Uterus (tissue), 4 donors: ENCODE results near the gene FEN1. TPM values are rescaled to one million over a fixed set of nuclear protein-coding genes. Genes with fewer than 3 reads are reported as not detected.

Experiments
- DNase-seq, 2 donors: peaks; one replicate each; pipeline ENCODE4 v3.0.0-alpha.2; 2019 to 2020
- H3K27ac ChIP-seq, 2 donors: fragments of 200-600 bp; sonication (generic); 1 replicate in 1 of 2; 2 replicates in 1 of 2; pipeline ENCODE4 v1.5.1; 2016 to 2018
- H3K27me3 ChIP-seq, 2 donors: fragments of 200-600 bp; sonication (generic); one replicate each; pipeline ENCODE4 v1.5.1; 2018 to 2019; ENCODE audit warnings: control low read depth in 1 of 2
- H3K36me3 ChIP-seq, 2 donors: fragments of 200-600 bp; sonication (generic); one replicate each; pipeline ENCODE4 v1.5.1; 2019; ENCODE audit warnings: control low read depth in 1 of 2
- H3K4me1 ChIP-seq, 2 donors: fragments of 200-600 bp; sonication (generic); one replicate each; pipeline ENCODE4 v1.5.1; 2018 to 2019; ENCODE audit warnings: control low read depth in 1 of 2
- H3K4me3 ChIP-seq, 2 donors: fragments of 200-600 bp; sonication (generic); 1 replicate in 1 of 2; 2 replicates in 1 of 2; pipeline ENCODE4 v1.5.1; 2018 to 2019; ENCODE audit warnings: mild to moderate bottlenecking in 1 of 2
- H3K9me3 ChIP-seq, 2 donors: fragments of 200-600 bp; sonication (generic); one replicate each; pipeline ENCODE4 v1.5.1; 2019; ENCODE audit warnings: control low read depth in 1 of 2
- CTCF ChIP-seq, 4 experiments: fragments of 200-600 bp in 2 of 4; fragments of 450-650 bp in 2 of 4; sonication (generic) in 2 of 4; IDR thresholded peaks; one replicate each; pipeline ENCODE4 v1.5.1; 2016 to 2019; ENCODE audit warnings: antibody characterized with exemption in 4 of 4, mild to moderate bottlenecking in 2 of 4, moderate library complexity in 1 of 4
- POLR2A ChIP-seq, 2 donors: fragments of 450-650 bp; IDR thresholded peaks; one replicate each; pipeline ENCODE4 v1.6.1; 2016; ENCODE audit warnings: antibody characterized with exemption in 2 of 2, mild to moderate bottlenecking in 1 of 2, moderate library complexity in 1 of 2
- intact Hi-C: fragments of 100-400 bp; cut with DNase I; formaldehyde crosslinking; loops from one replicate; pipeline ENCODE4 v1.15.1; 2023; ENCODE audit warnings: low total_unique reads
- total RNA-seq, 4 donors: library from RNA; depleted of rRNA in 3 of 4; stranded (reverse); fragments of >200 nt in 3 of 4; gene quantifications; one replicate each; pipeline versions ENCODE4 v1.1.0 to v1.2.4, GENCODE V29; 2014 to 2023
- donor health status: DM: yes; HTN: yes; CAD: no.

The FEN1 gene
- total RNA-seq, 4 donors from 2014 or later = 0.77 to 19.4 (median 6.8) TPM

- intact Hi-C loops = loop anchor here (10.0 kb wide), 2 partner anchors 95 to 315 kb away; partner anchors contain the start of gene FADS3
- H3K27me3 ChIP-seq = no peaks in the 10 kb centered on the region
- no peak for TF ChIP-seq CTCF (IDR thresholded peaks at IDR 0.05)
- TF ChIP-seq POLR2A (IDR thresholded peaks at IDR 0.05) = no peak
- no peak for DNase-seq
- H3K9me3 ChIP-seq = no peaks in the 10 kb centered on the region
- H3K4me3 ChIP-seq = no peak overlapping the region
- H3K4me1 ChIP-seq = peaks cover 0 to 4% of the 10 kb centered on the region in 2 donors
- no peak overlapping the region for H3K27ac ChIP-seq
- H3K36me3 ChIP-seq = no peaks in the 10 kb centered on the region
Measured at GRCh38 chr11:61799665-61800284, 7.1 kb downstream of the FEN1 start.

GRCh38 chr11:61800331-61801281 lies 7.9 kb downstream of the FEN1 start:
- Histone ChIP-seq H3K36me3 (no peaks in the 10 kb centered on the region), H3K4me1 (peaks cover 0 to 4% of the 10 kb centered on the region in 2 donors), H3K27me3 (no peaks in the 10 kb centered on the region), H3K27ac (no peak overlapping the region), H3K4me3 (no peak overlapping the region), H3K9me3 (no peaks in the 10 kb centered on the region)
- TF ChIP-seq POLR2A (IDR thresholded peaks at IDR 0.05) (no peak), CTCF (IDR thresholded peaks at IDR 0.05) (no peak)
- DNase-seq = no peak
- intact Hi-C loops = loop anchor here (10.0 kb wide), 1 partner anchor 314 kb away; no protein-coding TSS in a partner anchor

DNA sequence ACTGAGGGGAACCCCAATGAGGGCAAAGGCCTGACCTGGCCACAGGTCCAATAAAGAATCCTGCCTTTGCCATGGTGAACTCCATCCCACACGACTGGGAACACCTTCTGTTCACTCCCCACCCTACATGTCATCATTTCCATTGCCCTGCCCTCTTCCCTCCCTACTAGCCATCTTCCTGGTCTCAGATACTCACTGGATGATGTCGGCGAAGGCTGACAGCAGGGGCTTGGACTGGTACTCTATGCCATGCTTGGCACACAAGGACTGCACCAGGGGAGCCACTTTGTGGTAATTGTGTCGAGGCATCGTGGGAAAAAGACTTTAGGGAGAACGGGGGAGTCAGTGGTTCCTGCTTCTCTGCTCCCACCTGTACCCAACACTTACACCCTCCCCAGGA lies 9.9 kb downstream of the FEN1 start:
- intact Hi-C loops = loop anchor here (10.0 kb wide), 1 partner anchor 312 kb away; no protein-coding TSS in a partner anchor
- Histone ChIP-seq H3K27ac (no peak overlapping the region), H3K36me3 (no peaks in the 10 kb centered on the region), H3K4me1 (peaks cover 0 to under 1% of the 10 kb centered on the region in 2 donors), H3K4me3 (no peak overlapping the region), H3K9me3 (no peaks in the 10 kb centered on the region), H3K27me3 (no peaks in the 10 kb centered on the region)
- TF ChIP-seq POLR2A (IDR thresholded peaks at IDR 0.05) (no peak), CTCF (IDR thresholded peaks at IDR 0.05) (no peak)
- DNase-seq = no peak

DNA sequence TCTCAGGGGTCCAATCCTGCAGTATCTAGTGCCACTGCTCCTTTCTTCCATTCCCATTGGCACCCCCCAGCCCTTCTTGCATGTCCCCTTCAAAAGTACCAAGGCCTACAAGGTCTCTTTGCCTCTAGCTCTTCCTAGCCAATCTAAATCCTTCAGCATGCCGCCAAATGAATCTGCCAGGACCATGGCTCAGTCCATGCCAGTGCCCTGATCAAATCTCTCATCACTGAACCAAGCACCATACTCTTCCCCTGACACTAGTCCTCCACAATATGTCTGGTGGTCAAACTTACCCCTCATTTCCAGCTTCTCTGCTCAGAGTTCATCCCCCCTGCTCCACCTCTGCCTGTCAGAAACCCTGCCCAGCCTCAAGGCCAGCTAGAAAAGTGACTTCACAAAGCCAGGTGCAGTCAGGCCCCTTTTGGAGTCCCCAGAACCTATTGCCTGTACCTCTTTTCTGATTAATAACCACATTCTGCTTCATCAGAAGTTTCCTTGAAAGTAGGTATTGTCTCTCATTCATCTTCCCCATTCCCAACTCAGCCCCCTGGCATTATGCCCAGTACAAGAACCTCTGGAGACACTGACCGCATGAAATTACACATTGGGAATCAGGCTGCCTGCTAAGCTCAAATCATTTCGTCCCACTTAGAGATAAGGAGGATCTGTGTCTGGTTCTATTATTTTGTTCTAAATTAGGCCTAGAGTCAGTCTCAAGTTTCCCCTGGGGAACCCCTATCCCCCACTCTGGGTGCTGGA lies 11.4 kb downstream of the FEN1 start:
- Histone ChIP-seq H3K4me3 (no peak overlapping the region), H3K36me3 (no peaks in the 10 kb centered on the region), H3K4me1 (no peaks in the 10 kb centered on the region), H3K27ac (no peak overlapping the region), H3K27me3 (no peaks in the 10 kb centered on the region), H3K9me3 (no peaks in the 10 kb centered on the region)
- no peak for DNase-seq
- TF ChIP-seq CTCF (IDR thresholded peaks at IDR 0.05) = no peak
- no peak for TF ChIP-seq POLR2A (IDR thresholded peaks at IDR 0.05)
- intact Hi-C loops = loop anchor here (10.0 kb wide), 1 partner anchor 311 kb away; no protein-coding TSS in a partner anchor
